Muscle layer of duodenum (tissue), 2 donors: ENCODE data around the gene WBP1L.

Experiments
- H3K27ac ChIP-seq: one replicate; pipeline ENCODE4 v1.7.0; 2013; ENCODE audit warnings: mild to moderate bottlenecking, low read length
- H3K27me3 ChIP-seq: one replicate; pipeline ENCODE4 v1.7.0; 2013; ENCODE audit warnings: low read depth, mild to moderate bottlenecking, control low read depth, low read length
- H3K36me3 ChIP-seq, 2 donors: one replicate each; pipeline ENCODE4 v1.7.0; 2013; ENCODE audit warnings: low read length in 2 of 2, control low read depth in 1 of 2, mild to moderate bottlenecking in 1 of 2; ENCODE audit not compliant: insufficient read depth in 2 of 2, control insufficient read depth in 1 of 2
- H3K4me1 ChIP-seq, 2 donors: one replicate each; pipeline ENCODE4 v1.7.0; 2013; ENCODE audit warnings: low read length in 2 of 2, mild to moderate bottlenecking in 2 of 2, control low read depth in 1 of 2, moderate library complexity in 1 of 2; ENCODE audit not compliant: insufficient read depth in 2 of 2, control insufficient read depth in 1 of 2
- H3K4me3 ChIP-seq, 2 donors: one replicate each; pipeline ENCODE4 v1.7.0; 2013; ENCODE audit warnings: low read length in 2 of 2, low read depth in 1 of 2, mild to moderate bottlenecking in 1 of 2
- H3K9me3 ChIP-seq, 2 donors: one replicate each; pipeline ENCODE4 v1.7.0; 2013; ENCODE audit warnings: low read length in 2 of 2, control low read depth in 1 of 2, mild to moderate bottlenecking in 1 of 2; ENCODE audit not compliant: control insufficient read depth in 1 of 2
- donor health status: healthy.

Gene WBP1L

GRCh38 chr10:102723989-102724388 lies 19.8 kb upstream of the WBP1L start:
- peaks cover 0 to 4% of the 10 kb centered on the region in 2 donors for H3K36me3 ChIP-seq

GRCh38 chr10:102726274-102726673 lies 17.5 kb upstream of the WBP1L start:
- Histone ChIP-seq H3K4me3 (no peak overlapping the region), H3K36me3 (peaks cover 0 to 4% of the 10 kb centered on the region in 2 donors), H3K27ac (no peak overlapping the region), H3K27me3 (no peaks in the 10 kb centered on the region), H3K4me1 (peaks cover 0 to 10% of the 10 kb centered on the region in 2 donors), H3K9me3 (no peaks in the 10 kb centered on the region)

More at GRCh38 chr10:102723989-102724388, 19.8 kb upstream of the WBP1L start:
- peaks cover 0 to 3% of the 10 kb centered on the region in 2 donors for H3K4me1 ChIP-seq
- H3K4me3 ChIP-seq = no peak overlapping the region
- H3K27me3 ChIP-seq = no peaks in the 10 kb centered on the region
- H3K27ac ChIP-seq = no peak overlapping the region
- no peaks in the 10 kb centered on the region for H3K9me3 ChIP-seq

GRCh38 chr10:102727037-102727818 lies 16.5 kb upstream of the WBP1L start:
- no peak overlapping the region for H3K27ac ChIP-seq
- H3K36me3 ChIP-seq = peaks cover 3 to 4% of the 10 kb centered on the region in 2 donors
- no peaks in the 10 kb centered on the region for H3K27me3 ChIP-seq
- H3K4me3 ChIP-seq = no peak overlapping the region
- no peaks in the 10 kb centered on the region for H3K9me3 ChIP-seq
- peaks cover 0 to 10% of the 10 kb centered on the region in 2 donors for H3K4me1 ChIP-seq

GRCh38 chr10:102729029-102730026 lies 14.4 kb upstream of the WBP1L start:
- H3K27ac ChIP-seq = no peak overlapping the region
- peaks cover 4 to 8% of the 10 kb centered on the region in 2 donors for H3K36me3 ChIP-seq
- no peaks in the 10 kb centered on the region for H3K9me3 ChIP-seq
- no peaks in the 10 kb centered on the region for H3K27me3 ChIP-seq
- H3K4me1 ChIP-seq = peaks cover 0 to 10% of the 10 kb centered on the region in 2 donors
- H3K4me3 ChIP-seq = no peak overlapping the region

- no peak overlapping the region for H3K4me3 ChIP-seq
- H3K27ac ChIP-seq = no peak overlapping the region
- H3K9me3 ChIP-seq = no peaks in the 10 kb centered on the region
- no peaks in the 10 kb centered on the region for H3K27me3 ChIP-seq
- H3K4me1 ChIP-seq = peaks cover 0 to 10% of the 10 kb centered on the region in 2 donors
- peaks cover 4 to 9% of the 10 kb centered on the region in 2 donors for H3K36me3 ChIP-seq
These were observed 12.4 kb upstream of the WBP1L start for GRCh38 chr10:102731222-102731800.

- Histone ChIP-seq H3K36me3 (peaks cover 4 to 9% of the 10 kb centered on the region in 2 donors), H3K9me3 (no peaks in the 10 kb centered on the region), H3K27me3 (no peaks in the 10 kb centered on the region), H3K4me3 (no peak overlapping the region), H3K4me1 (peaks cover 0 to 10% of the 10 kb centered on the region in 2 donors), H3K27ac (no peak overlapping the region)
These were observed 11.1 kb upstream of the WBP1L start for GRCh38 chr10:102732661-102733060.

GRCh38 chr10:102735065-102735562 lies 8.6 kb upstream of the WBP1L start:
- Histone ChIP-seq H3K4me3 (no peak overlapping the region), H3K36me3 (peaks cover 0 to 9% of the 10 kb centered on the region in 2 donors), H3K27ac (no peak overlapping the region), H3K4me1 (peaks cover 0 to 4% of the 10 kb centered on the region in 2 donors), H3K9me3 (no peaks in the 10 kb centered on the region), H3K27me3 (no peaks in the 10 kb centered on the region)

GRCh38 chr10:102738692-102739121 lies 5.0 kb upstream of the WBP1L start:
- Histone ChIP-seq H3K36me3 (peaks cover 0 to 4% of the 10 kb centered on the region in 2 donors), H3K9me3 (no peaks in the 10 kb centered on the region), H3K27me3 (no peaks in the 10 kb centered on the region), H3K4me3 (no peak overlapping the region), H3K4me1 (peaks cover 0 to 4% of the 10 kb centered on the region in 2 donors), H3K27ac (no peak overlapping the region)

GRCh38 chr10:102740229-102740628 lies 3.5 kb upstream of the WBP1L start:
- no peaks in the 10 kb centered on the region for H3K36me3 ChIP-seq
- no peak overlapping the region for H3K27ac ChIP-seq

GRCh38 chr10:102741726-102742237 lies 2.0 kb upstream of the WBP1L start:
- H3K27me3 ChIP-seq = no peaks in the 10 kb centered on the region
- H3K4me1 ChIP-seq = peaks cover 14 to 18% of the 10 kb centered on the region in 2 donors
- no peak overlapping the region for H3K27ac ChIP-seq
- H3K9me3 ChIP-seq = no peaks in the 10 kb centered on the region
- H3K36me3 ChIP-seq = no peaks in the 10 kb centered on the region
- H3K4me3 ChIP-seq = no peak overlapping the region

More at GRCh38 chr10:102740229-102740628, 3.5 kb upstream of the WBP1L start:
- H3K27me3 ChIP-seq = no peaks in the 10 kb centered on the region
- no peaks in the 10 kb centered on the region for H3K9me3 ChIP-seq
- peaks cover 7 to 9% of the 10 kb centered on the region in 2 donors for H3K4me1 ChIP-seq
- H3K4me3 ChIP-seq = no peak overlapping the region
